IPS-18c (cell line): ENCODE data around the gene DNAH12.
"Not testable (repeated sequence)": the region's sequence is repeated elsewhere in the genome, so short reads cannot be mapped to it uniquely, and the experiment has no call there.

Source experiments
- H3K4me3 ChIP-seq: 2 replicates; pipeline ENCODE4 v1.7.0; 2013; ENCODE audit warnings: low read depth, mild to moderate bottlenecking, low read length, moderate library complexity; ENCODE audit not compliant: insufficient read depth
- H3K9me3 ChIP-seq: one replicate; pipeline ENCODE4 v1.6.1; 2013; ENCODE audit warnings: mild to moderate bottlenecking, low read length, moderate library complexity; ENCODE audit not compliant: control insufficient read depth, insufficient read depth

The DNAH12 gene

GRCh38 chr3:57382933-57383332 is 161.2 kb downstream of the DNAH12 start:
- H3K9me3 ChIP-seq: no peaks in the 10 kb centered on the region
- H3K4me3 ChIP-seq: no peak overlapping the region

DNA sequence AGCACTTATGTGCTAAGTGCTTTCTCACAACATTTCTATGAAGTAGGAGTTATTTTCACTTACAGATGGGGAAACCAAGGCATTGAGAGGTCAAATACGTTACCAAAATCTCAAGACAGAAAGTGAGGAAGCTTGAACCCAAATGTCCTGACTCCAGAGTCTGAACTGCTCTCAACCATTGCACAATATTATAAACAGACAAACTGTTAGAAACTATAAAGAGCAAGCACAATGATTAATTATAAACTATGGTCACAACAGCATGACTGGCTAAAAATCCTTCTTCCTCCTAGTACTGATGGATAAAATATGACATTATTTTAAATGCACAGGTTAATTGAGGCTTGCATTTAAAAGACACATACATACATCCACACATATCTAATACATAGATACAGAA is 173.8 kb downstream of the DNAH12 start:
- Histone ChIP-seq H3K4me3 (no peak overlapping the region), H3K9me3 (no peaks in the 10 kb centered on the region)

- H3K4me3 ChIP-seq, H3K9me3 ChIP-seq: not testable (repeated sequence)
Measured at GRCh38 chr3:57365089-57365488, 179.1 kb downstream of the DNAH12 start.

DNA sequence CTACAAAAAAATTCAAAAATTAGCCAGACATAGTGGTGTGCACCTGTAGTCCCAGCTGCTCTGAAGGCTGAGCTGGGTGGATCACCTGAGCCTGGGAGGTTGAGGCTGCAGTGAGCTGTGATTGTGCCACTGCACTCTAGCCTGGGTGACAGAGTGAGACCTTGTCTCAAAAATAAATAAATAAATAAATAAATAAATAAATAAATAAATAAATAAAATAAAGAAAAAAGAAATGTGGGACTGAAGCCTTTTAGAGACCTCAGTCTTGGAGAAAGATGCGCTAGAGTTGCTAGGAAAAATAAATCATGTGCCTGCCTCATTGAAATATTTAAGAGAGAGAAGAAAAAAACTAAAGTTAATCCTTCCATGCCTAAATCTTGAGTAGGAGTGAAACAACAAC is 187.9 kb downstream of the DNAH12 start:
- H3K4me3 ChIP-seq, H3K9me3 ChIP-seq: not testable (repeated sequence)

DNA sequence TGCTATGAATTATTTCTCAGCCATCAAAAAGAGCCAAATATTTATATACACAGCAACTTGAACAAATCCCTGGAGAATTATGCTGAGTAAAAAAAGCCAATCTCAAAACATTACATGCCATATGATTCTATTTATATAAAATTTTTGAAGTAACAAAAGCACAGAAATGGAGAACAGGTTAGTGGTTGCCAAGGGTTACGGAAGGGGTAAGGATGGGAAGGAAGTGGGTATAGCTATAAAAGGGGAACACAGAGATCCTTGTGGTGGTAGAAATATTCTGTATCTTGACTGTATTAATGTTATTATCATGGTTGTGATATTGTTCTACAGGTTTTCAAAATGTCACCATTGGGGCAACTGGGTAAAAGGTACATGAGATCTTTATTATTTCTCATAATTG is 189.4 kb downstream of the DNAH12 start:
- H3K4me3 ChIP-seq: no peak overlapping the region
- no peaks in the 10 kb centered on the region for H3K9me3 ChIP-seq

- Histone ChIP-seq H3K4me3 (no peak overlapping the region), H3K9me3 (no peaks in the 10 kb centered on the region)
Measured at GRCh38 chr3:57350271-57350670, 193.9 kb downstream of the DNAH12 start.

- not testable (repeated sequence) for H3K4me3 ChIP-seq
Measured at GRCh38 chr3:57339071-57339642, 205.0 kb downstream of the DNAH12 start.

DNA sequence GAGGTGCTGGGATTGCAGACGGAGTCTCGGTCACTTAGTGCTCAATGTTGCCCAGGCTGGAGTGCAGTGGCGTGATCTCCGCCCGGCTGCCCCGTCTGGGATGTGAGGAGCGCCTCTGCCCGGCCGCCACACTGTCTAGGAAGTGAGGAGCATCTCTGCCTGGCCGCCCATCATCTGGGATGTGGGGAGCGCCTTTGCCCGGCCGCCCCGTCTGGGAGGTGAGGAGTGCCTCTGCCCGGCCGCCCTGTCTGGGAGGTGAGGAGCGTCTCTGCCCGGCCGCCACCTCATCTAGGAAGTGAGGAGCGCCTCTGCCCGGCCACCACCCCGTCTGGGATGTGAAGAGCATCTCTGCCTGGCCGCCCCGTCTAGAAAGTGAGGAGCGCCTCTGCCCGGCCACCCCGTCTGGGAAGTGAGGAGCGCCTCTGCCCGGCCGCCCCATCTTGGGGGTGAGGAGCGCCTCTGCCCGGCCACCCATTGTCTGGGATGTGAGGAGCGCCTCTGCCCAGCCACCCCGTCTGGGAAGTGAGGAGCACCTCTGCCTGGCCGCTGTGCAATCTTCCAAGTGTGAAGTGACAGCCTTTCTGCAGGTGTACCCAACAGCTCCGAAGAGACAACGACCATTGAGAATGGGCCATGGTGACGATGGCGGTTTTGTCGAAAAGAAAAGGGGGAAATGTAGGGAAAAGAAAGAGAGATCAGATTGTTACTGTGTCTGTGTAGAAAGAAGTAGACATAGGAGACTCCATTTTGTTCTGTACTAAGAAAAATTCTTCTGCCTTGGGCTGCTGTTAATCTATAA is 205.7 kb downstream of the DNAH12 start:
- not testable (repeated sequence) for H3K9me3 ChIP-seq, H3K4me3 ChIP-seq

More at GRCh38 chr3:57339071-57339642, 205.0 kb downstream of the DNAH12 start:
- not testable (repeated sequence) for H3K9me3 ChIP-seq

DNA sequence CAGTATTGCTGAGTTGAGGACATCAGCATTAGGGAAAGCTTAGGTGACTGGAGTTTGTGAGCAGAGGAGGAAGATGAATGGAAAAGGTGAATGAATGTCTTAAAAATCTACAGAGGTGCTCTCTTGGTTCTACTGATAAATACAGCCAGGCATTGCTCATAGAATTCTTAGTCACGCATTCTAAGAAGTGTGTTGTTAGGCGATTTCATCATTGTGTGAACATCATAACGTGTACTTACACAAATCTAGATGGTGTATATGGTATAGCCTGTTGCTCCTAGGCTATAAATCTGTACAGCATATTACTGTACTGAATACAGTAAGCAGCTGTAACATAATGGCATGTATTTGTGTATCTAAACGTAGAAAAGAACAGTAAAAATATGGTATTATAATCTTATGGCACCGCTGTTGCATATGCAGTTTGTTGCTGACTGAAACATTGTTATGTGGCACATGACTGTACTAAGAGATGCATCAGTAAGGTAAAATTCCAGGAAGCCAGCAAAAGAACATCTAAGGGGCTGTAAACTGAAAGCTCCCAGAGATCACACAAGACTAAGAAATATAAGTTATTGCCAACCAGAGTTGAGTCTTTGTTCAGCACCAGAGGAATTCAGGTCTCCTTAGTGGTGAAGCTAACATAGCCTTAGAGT is 208.7 kb downstream of the DNAH12 start:
- Histone ChIP-seq H3K4me3 (no peak overlapping the region), H3K9me3 (peaks cover 2% of the 10 kb centered on the region)

DNA sequence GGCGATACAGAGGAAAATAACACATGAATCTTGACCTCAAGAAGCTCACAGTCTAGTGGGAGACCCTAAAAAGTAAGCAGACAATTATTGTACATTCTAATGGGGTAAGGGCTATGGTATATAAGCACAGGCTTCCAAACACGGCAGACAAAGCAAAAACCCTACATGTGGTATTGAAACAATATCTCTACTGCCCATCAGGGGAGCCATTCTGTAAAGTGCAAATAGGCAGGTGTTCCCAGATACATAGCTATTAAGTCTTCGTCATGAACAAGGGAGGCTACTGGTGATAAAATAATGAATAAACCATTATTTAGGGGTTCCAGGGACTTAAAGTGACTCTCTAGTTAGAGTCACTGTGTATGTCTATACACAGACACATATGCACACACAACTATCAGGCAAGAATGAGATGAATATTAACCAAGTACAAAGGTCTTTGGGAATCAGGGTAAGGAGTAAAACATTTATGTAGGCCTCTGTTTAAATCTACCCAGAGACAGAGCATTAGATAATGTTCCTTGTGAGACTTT is 213.0 kb downstream of the DNAH12 start:
- no peaks in the 10 kb centered on the region for H3K9me3 ChIP-seq
- no peak overlapping the region for H3K4me3 ChIP-seq

- H3K9me3 ChIP-seq, H3K4me3 ChIP-seq: not testable (repeated sequence)
Measured at GRCh38 chr3:57326498-57326897, 217.6 kb downstream of the DNAH12 start.

DNA sequence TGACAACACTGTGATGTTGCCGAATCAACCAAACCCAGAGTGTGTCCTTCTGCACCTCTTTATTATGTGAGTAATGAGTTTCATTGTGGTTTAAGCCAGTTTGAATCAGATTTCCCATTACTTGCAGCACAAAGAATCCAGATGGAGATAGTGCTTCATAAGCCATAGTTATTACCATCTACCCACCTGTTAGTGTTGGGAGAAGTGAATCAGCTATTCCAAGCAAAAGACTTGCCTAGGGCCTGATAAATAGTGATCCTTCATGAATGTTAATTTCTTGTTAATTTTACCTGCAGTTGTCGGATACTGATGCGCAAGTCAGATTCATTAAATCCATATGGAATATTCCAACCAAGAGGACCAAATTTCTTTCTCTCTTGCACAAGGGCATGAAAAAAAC is 229.9 kb downstream of the DNAH12 start:
- H3K4me3 ChIP-seq: no peak overlapping the region
- H3K9me3 ChIP-seq: no peaks in the 10 kb centered on the region

DNA sequence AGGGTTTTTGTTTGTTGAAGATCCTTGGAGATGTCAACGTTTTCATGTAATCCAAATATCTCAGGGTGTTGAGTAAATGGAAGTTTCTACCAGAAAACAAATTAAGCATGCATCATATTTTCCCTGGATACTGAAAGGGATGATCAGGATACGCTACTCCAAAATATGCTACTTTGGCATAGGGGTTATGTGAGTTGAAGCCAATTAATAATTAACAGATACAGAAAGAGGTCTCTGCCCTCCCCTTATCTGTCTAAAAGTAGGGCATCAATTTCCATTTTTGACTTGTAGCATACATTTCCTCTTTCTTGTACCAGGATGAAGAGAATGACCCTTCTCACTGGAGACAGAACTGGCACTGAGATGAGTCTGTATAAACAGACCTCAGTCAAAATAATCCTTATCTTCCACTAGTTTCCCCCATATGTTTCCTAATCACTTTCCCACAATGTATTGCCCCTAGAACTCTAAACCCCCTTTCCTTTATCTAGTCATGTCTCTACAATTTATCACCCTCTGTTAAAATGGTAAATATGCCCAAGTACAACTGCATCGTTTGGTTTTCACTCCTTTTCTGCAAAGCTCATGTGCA is 234.3 kb downstream of the DNAH12 start:
- no peaks in the 10 kb centered on the region for H3K9me3 ChIP-seq
- H3K4me3 ChIP-seq: no peak overlapping the region

- not testable (repeated sequence) for H3K4me3 ChIP-seq
Measured at GRCh38 chr3:57303520-57303919, 240.6 kb downstream of the DNAH12 start.

GRCh38 chr3:57298041-57298440 is 246.1 kb downstream of the DNAH12 start:
- no peak overlapping the region for H3K4me3 ChIP-seq
- no peaks in the 10 kb centered on the region for H3K9me3 ChIP-seq

More at GRCh38 chr3:57303520-57303919, 240.6 kb downstream of the DNAH12 start:
- not testable (repeated sequence) for H3K9me3 ChIP-seq

GRCh38 chr3:57292897-57293526 is 251.1 kb downstream of the DNAH12 start:
- no peak overlapping the region for H3K4me3 ChIP-seq
- H3K9me3 ChIP-seq: no peaks in the 10 kb centered on the region

- H3K9me3 ChIP-seq: no peaks in the 10 kb centered on the region
- H3K4me3 ChIP-seq: no peak within 1 kb of the TSS
Measured at GRCh38 chr3:57292159-57292896, 251.8 kb downstream of the DNAH12 start, which contains the start of gene ASB14. Gene ASB14 (minus strand): TSS chr3:57292685. CDS start chr3:57292033, 652 bp downstream.
